Esophagus muscularis mucosa (tissue), 4 donors: Measurements from ENCODE around the gene LIN28B.

Experiments
- CTCF ChIP-seq, 3 experiments: fragments of 200-600 bp in 2 of 3; fragments of 450-650 bp in 1 of 3; sonication (generic) in 2 of 3; IDR thresholded peaks; one replicate each; pipeline ENCODE4 v1.5.1; 2017 to 2019; ENCODE audit warnings: antibody characterized with exemption in 3 of 3, mild to moderate bottlenecking in 2 of 3, moderate library complexity in 1 of 3
- EP300 ChIP-seq: sonication (generic); formaldehyde crosslinking; IDR thresholded peaks from one replicate; pipeline ENCODE4 v1.6.1; 2017; ENCODE audit warnings: antibody characterized with exemption
- POLR2A ChIP-seq: fragments of 450-650 bp; IDR thresholded peaks from one replicate; pipeline ENCODE4 v1.6.1; 2017; ENCODE audit warnings: antibody characterized with exemption, moderate library complexity, mild to moderate bottlenecking, low read depth
- POLR2AphosphoS5 ChIP-seq, 2 donors: sonication (generic); formaldehyde crosslinking; IDR thresholded peaks; one replicate each; pipeline ENCODE4 v1.6.1; 2017; ENCODE audit warnings: antibody characterized with exemption in 2 of 2

GRCh38 chr6:105112577-105112976 is 155.7 kb downstream of the LIN28B start:
- TF ChIP-seq CTCF (IDR thresholded peaks at IDR 0.05) (no peak), EP300 (no peak), POLR2AphosphoS5 (IDR thresholded peaks at IDR 0.05) (no peak), POLR2A (no peak)
